IMR-90 (cell line): ENCODE data around the gene AK3.

Experiments
- CEBPB ChIP-seq: IDR thresholded peaks from 2 replicates; pipeline ENCODE4 v1.6.1; 2012; ENCODE audit warnings: low read depth, low read length, improper control_type of control experiment
- MAFK ChIP-seq: IDR thresholded peaks from 2 replicates; pipeline ENCODE4 v1.6.1; 2012; ENCODE audit warnings: low read depth, low read length, improper control_type of control experiment
- POLR2A ChIP-seq: IDR thresholded peaks from 2 replicates; pipeline ENCODE4 v1.6.1; 2012; ENCODE audit warnings: mild to moderate bottlenecking, low read depth, low read length
- RCOR1 ChIP-seq: IDR thresholded peaks from 2 replicates; pipeline ENCODE4 v1.6.1; 2012; ENCODE audit warnings: mild to moderate bottlenecking, low read length, improper control_type of control experiment; ENCODE audit not compliant: insufficient replicate concordance
- SMC3 ChIP-seq: fragments of 150-350 bp; IDR thresholded peaks from 2 replicates; pipeline ENCODE4 v1.6.1; 2016; ENCODE audit warnings: low read depth, mild to moderate bottlenecking, antibody characterized with exemption, low read length, moderate library complexity
- TF ChIP-seq, protein P1 (sequence below): conservative IDR thresholded peaks from 2 replicates; pipeline ENCODE4 v1.5.1; 2012; ENCODE audit warnings: mild to moderate bottlenecking, low read depth, low read length, improper control_type of control experiment
- TF ChIP-seq, protein P2 (sequence below): fragments of 150-350 bp; IDR thresholded peaks from 2 replicates; pipeline ENCODE4 v1.6.1; 2017; ENCODE audit warnings: mild to moderate bottlenecking, antibody characterized with exemption, low read length, low read depth

DNA sequence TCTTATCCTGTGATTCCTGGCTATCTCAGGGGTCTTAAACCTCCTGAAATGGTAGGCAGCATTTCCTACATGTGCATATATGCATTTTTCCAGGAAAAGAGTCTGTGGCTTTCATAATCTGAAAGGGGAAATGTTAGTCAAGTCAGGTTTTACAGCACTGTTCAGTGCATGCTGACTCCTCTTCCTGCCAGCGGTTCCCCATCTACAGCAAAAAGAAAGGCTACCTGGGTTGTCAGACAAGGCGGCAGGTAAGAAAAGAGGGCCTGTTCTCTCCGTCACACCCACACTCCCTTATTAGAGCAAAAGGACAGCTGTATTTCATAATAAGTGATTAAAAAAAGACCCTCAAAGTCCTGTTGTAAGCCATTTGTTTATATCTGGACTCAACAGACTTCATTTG is 70.4 kb downstream of the AK3 start:
- TF ChIP-seq RCOR1 = no peak
- TF ChIP-seq POLR2A = no peak
- TF ChIP-seq, protein P1, sequence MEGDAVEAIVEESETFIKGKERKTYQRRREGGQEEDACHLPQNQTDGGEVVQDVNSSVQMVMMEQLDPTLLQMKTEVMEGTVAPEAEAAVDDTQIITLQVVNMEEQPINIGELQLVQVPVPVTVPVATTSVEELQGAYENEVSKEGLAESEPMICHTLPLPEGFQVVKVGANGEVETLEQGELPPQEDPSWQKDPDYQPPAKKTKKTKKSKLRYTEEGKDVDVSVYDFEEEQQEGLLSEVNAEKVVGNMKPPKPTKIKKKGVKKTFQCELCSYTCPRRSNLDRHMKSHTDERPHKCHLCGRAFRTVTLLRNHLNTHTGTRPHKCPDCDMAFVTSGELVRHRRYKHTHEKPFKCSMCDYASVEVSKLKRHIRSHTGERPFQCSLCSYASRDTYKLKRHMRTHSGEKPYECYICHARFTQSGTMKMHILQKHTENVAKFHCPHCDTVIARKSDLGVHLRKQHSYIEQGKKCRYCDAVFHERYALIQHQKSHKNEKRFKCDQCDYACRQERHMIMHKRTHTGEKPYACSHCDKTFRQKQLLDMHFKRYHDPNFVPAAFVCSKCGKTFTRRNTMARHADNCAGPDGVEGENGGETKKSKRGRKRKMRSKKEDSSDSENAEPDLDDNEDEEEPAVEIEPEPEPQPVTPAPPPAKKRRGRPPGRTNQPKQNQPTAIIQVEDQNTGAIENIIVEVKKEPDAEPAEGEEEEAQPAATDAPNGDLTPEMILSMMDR = no peak
- no peak for TF ChIP-seq CEBPB
- no peak for TF ChIP-seq SMC3
- TF ChIP-seq, protein P2, sequence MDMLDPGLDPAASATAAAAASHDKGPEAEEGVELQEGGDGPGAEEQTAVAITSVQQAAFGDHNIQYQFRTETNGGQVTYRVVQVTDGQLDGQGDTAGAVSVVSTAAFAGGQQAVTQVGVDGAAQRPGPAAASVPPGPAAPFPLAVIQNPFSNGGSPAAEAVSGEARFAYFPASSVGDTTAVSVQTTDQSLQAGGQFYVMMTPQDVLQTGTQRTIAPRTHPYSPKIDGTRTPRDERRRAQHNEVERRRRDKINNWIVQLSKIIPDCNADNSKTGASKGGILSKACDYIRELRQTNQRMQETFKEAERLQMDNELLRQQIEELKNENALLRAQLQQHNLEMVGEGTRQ = no peak
- TF ChIP-seq MAFK = no peak
